Karpas-422 (cell line): Measurements from ENCODE around the gene CHST8. TPM values are rescaled to one million over a fixed set of nuclear protein-coding genes. Genes with fewer than 3 reads are reported as not detected.

Source experiments
- DNase-seq: peaks from one replicate; pipeline ENCODE4 v3.0.0-alpha.2; 2015
- H2AFZ ChIP-seq: fragments of 200-600 bp; sonication (generic); 2 replicates; pipeline ENCODE4 v1.6.1; 2014; ENCODE audit warnings: antibody characterized with exemption, low read length, mixed read lengths
- H3K27ac ChIP-seq: fragments of 200-600 bp; sonication (generic); 2 replicates; pipeline ENCODE4 v1.5.1; 2014; ENCODE audit warnings: mild to moderate bottlenecking, low read length, moderate library complexity
- H3K27me3 ChIP-seq: fragments of 200-600 bp; sonication (generic); 2 replicates; pipeline ENCODE4 v1.6.1; 2014; ENCODE audit warnings: low read length, mixed read lengths
- H3K36me3 ChIP-seq: fragments of 200-600 bp; sonication (generic); 2 replicates; pipeline ENCODE4 v1.6.1; 2014; ENCODE audit warnings: low read length, mixed read lengths; ENCODE audit not compliant: insufficient read depth
- H3K4me1 ChIP-seq: fragments of 200-600 bp; sonication (generic); 2 replicates; pipeline ENCODE4 v1.6.1; 2014; ENCODE audit warnings: mild to moderate bottlenecking, low read length, mixed read lengths
- H3K4me2 ChIP-seq: fragments of 200-600 bp; sonication (generic); 2 replicates; pipeline ENCODE4 v1.6.1; 2014; ENCODE audit warnings: low read length, low read depth, mild to moderate bottlenecking; ENCODE audit not compliant: poor library complexity, severe bottlenecking
- H3K4me3 ChIP-seq: fragments of 200-600 bp; sonication (generic); 2 replicates; pipeline ENCODE4 v1.5.1; 2014; ENCODE audit warnings: mild to moderate bottlenecking, antibody characterized with exemption, low read length, mixed read lengths
- H3K79me2 ChIP-seq: fragments of 200-600 bp; sonication (generic); 2 replicates; pipeline ENCODE4 v1.6.1; 2014; ENCODE audit warnings: mild to moderate bottlenecking, low read length, mixed read lengths
- H3K9ac ChIP-seq: fragments of 200-600 bp; sonication (generic); 2 replicates; pipeline ENCODE4 v1.6.0; 2014; ENCODE audit warnings: low read length
- H3K9me2 ChIP-seq: fragments of 200-600 bp; sonication (generic), shearing (Covaris generic); replicated peaks from 2 replicates; pipeline ENCODE4 v1.6.0; 2014; ENCODE audit warnings: mild to moderate bottlenecking, low read length, moderate library complexity; ENCODE audit not compliant: insufficient read depth
- H3K9me3 ChIP-seq: fragments of 300-700, 200-600 bp; sonication (generic); 2 replicates; pipeline ENCODE4 v1.6.1; 2014; ENCODE audit warnings: low read length, mixed read lengths
- H4K20me1 ChIP-seq: fragments of 200-600 bp; sonication (generic); 2 replicates; pipeline ENCODE4 v1.6.1; 2014; ENCODE audit warnings: mild to moderate bottlenecking, antibody characterized with exemption, low read length, low read depth; ENCODE audit not compliant: insufficient read depth
- total RNA-seq: library from RNA; depleted of rRNA; stranded (reverse); fragments of >200 nt; shearing (Covaris generic); gene quantifications from 2 replicates; pipeline ENCODE4 v1.2.3, GENCODE V29; 2014; ENCODE audit warnings: low replicate concordance

The CHST8 gene
- total RNA-seq, 1 experiment from 2014 or later, result not detected

GRCh38 chr19:33797802-33798671 is 176.3 kb downstream of the CHST8 start:
- Histone ChIP-seq H2AFZ (no peak overlapping the region), H3K36me3 (no peaks in the 10 kb centered on the region), H3K9me2 (no peaks in the 10 kb centered on the region), H3K4me3 (no peak overlapping the region), H4K20me1 (no peaks in the 10 kb centered on the region), H3K27me3 (no peaks in the 10 kb centered on the region), H3K79me2 (no peaks in the 10 kb centered on the region), H3K9ac (no peak overlapping the region), H3K4me1 (no peaks in the 10 kb centered on the region), H3K9me3 (no peaks in the 10 kb centered on the region), H3K4me2 (no peak overlapping the region), H3K27ac (no peak overlapping the region)
- DNase-seq, result no peak

DNA sequence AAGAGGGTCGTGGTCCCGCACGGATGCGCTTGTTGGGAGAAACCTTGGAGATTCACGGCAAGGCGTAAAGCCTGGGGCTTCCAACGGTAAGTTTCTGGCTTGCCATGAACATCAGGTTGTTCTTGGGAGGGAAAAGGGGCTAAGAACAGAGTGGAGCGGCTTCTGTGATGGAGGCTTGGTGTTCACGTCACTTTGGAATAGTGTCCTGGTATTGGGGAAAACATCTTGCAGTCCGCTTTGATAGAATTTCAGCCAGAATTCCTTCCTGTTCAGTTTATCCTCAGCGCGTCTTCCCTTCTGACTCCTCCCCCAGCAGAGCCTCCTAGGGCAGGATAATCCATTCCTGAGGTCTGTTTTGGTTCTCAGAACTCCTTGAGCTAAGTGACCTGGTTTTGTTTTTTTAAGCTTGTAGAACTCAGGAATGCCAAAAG is 176.9 kb downstream of the CHST8 start:
- Histone ChIP-seq H3K79me2 (no peaks in the 10 kb centered on the region), H4K20me1 (no peaks in the 10 kb centered on the region), H3K27me3 (no peaks in the 10 kb centered on the region), H3K4me3 (no peak overlapping the region), H3K9me3 (no peaks in the 10 kb centered on the region), H3K4me2 (no peak overlapping the region), H3K36me3 (no peaks in the 10 kb centered on the region), H2AFZ (no peak overlapping the region), H3K9me2 (no peaks in the 10 kb centered on the region), H3K27ac (no peak overlapping the region), H3K4me1 (no peaks in the 10 kb centered on the region), H3K9ac (no peak overlapping the region)
- no peak for DNase-seq

GRCh38 chr19:33799476-33799875 is 177.7 kb downstream of the CHST8 start:
- Histone ChIP-seq H3K79me2 (no peaks in the 10 kb centered on the region), H4K20me1 (no peaks in the 10 kb centered on the region), H3K4me3 (no peak overlapping the region), H3K36me3 (no peaks in the 10 kb centered on the region), H3K4me1 (no peaks in the 10 kb centered on the region), H3K9me2 (no peaks in the 10 kb centered on the region), H3K27ac (no peak overlapping the region), H3K9me3 (no peaks in the 10 kb centered on the region), H3K27me3 (no peaks in the 10 kb centered on the region), H3K4me2 (no peak overlapping the region), H2AFZ (no peak overlapping the region), H3K9ac (no peak overlapping the region)
- no peak for DNase-seq

GRCh38 chr19:33800012-33800680 is 178.4 kb downstream of the CHST8 start:
- no peaks in the 10 kb centered on the region for H3K9me3 ChIP-seq
- H4K20me1 ChIP-seq, result no peaks in the 10 kb centered on the region
- H3K9ac ChIP-seq, result no peak overlapping the region
- DNase-seq, result no peak
- no peak overlapping the region for H2AFZ ChIP-seq
- H3K27me3 ChIP-seq, result no peaks in the 10 kb centered on the region
- no peaks in the 10 kb centered on the region for H3K4me1 ChIP-seq
- no peak overlapping the region for H3K4me2 ChIP-seq
- H3K4me3 ChIP-seq, result no peak overlapping the region
- H3K79me2 ChIP-seq, result no peaks in the 10 kb centered on the region
- H3K27ac ChIP-seq, result no peak overlapping the region
- H3K9me2 ChIP-seq, result no peaks in the 10 kb centered on the region
- H3K36me3 ChIP-seq, result no peaks in the 10 kb centered on the region

DNA sequence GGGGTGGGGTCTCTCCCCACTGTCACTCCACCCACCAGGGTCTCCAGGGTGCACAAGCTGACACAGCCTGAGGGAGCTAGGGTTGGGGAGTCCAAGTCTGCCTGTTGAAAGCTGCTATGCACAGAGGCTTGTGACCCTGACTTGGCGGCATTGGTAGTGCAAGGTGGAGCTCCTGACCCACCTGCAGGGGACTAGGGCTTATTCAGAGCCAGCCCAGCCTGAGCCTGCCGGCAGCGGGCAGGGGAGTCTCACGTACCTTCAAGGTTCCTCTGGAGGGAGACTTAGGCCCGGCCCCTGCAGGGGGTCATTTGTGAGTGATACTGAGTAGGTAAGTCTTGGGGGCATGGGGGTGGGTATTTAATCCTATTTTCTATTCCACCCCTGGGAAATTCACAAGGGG is 179.7 kb downstream of the CHST8 start:
- H3K4me3 ChIP-seq, result no peak overlapping the region
- H3K4me2 ChIP-seq, result no peak overlapping the region
- no peak overlapping the region for H3K27ac ChIP-seq
- no peaks in the 10 kb centered on the region for H3K9me2 ChIP-seq
- H2AFZ ChIP-seq, result no peak overlapping the region
- no peaks in the 10 kb centered on the region for H3K27me3 ChIP-seq
- no peak overlapping the region for H3K9ac ChIP-seq
- DNase-seq, result no peak
- H3K4me1 ChIP-seq, result no peaks in the 10 kb centered on the region
- no peaks in the 10 kb centered on the region for H3K79me2 ChIP-seq
- H3K36me3 ChIP-seq, result no peaks in the 10 kb centered on the region
- no peaks in the 10 kb centered on the region for H4K20me1 ChIP-seq
- H3K9me3 ChIP-seq, result no peaks in the 10 kb centered on the region

GRCh38 chr19:33802001-33802400 is 180.2 kb downstream of the CHST8 start:
- no peak overlapping the region for H3K4me2 ChIP-seq
- H3K9me2 ChIP-seq, result no peaks in the 10 kb centered on the region
- DNase-seq, result no peak
- H3K4me1 ChIP-seq, result no peaks in the 10 kb centered on the region
- H3K9me3 ChIP-seq, result no peaks in the 10 kb centered on the region
- no peak overlapping the region for H3K9ac ChIP-seq
- no peaks in the 10 kb centered on the region for H3K27me3 ChIP-seq
- no peaks in the 10 kb centered on the region for H3K79me2 ChIP-seq
- no peak overlapping the region for H3K27ac ChIP-seq
- H4K20me1 ChIP-seq, result no peaks in the 10 kb centered on the region
- H2AFZ ChIP-seq, result no peak overlapping the region
- no peak overlapping the region for H3K4me3 ChIP-seq
- H3K36me3 ChIP-seq, result no peaks in the 10 kb centered on the region

GRCh38 chr19:33802801-33803200 is 181.0 kb downstream of the CHST8 start:
- Histone ChIP-seq H3K4me3 (no peak overlapping the region), H3K27me3 (no peaks in the 10 kb centered on the region), H3K79me2 (no peaks in the 10 kb centered on the region), H3K4me2 (no peak overlapping the region), H2AFZ (no peak overlapping the region), H3K4me1 (no peaks in the 10 kb centered on the region), H3K9ac (no peak overlapping the region), H3K27ac (no peak overlapping the region), H3K9me3 (no peaks in the 10 kb centered on the region), H3K36me3 (no peaks in the 10 kb centered on the region), H4K20me1 (no peaks in the 10 kb centered on the region), H3K9me2 (no peaks in the 10 kb centered on the region)
- no peak for DNase-seq

DNA sequence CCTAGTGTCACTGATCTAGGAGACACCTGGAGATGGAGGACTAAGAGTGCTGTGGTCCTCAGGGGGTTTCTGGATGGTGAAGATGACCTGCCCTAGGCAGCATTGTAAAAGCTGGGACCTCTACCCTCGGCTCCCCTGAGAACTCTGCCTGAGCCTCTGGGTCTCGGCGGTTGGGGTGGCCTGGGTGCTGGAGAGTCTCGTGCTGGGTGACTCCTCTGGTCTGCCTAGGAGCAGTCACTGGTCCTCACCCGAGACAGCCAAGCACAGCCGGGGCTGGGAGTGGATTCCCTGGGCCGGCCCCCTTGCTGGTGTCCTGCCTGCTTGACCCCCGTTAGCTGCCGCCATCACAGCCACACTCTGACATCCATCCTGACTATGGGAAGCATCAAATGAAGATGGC is 181.6 kb downstream of the CHST8 start:
- no peak overlapping the region for H3K4me2 ChIP-seq
- H3K36me3 ChIP-seq, result no peaks in the 10 kb centered on the region
- no peaks in the 10 kb centered on the region for H3K4me1 ChIP-seq
- no peaks in the 10 kb centered on the region for H4K20me1 ChIP-seq
- H3K9ac ChIP-seq, result no peak overlapping the region
- H3K27ac ChIP-seq, result no peak overlapping the region
- no peaks in the 10 kb centered on the region for H3K9me3 ChIP-seq
- no peaks in the 10 kb centered on the region for H3K27me3 ChIP-seq
- no peak overlapping the region for H2AFZ ChIP-seq
- H3K4me3 ChIP-seq, result no peak overlapping the region
- no peaks in the 10 kb centered on the region for H3K9me2 ChIP-seq
- H3K79me2 ChIP-seq, result no peaks in the 10 kb centered on the region
- DNase-seq, result no peak
